GM12872 (cell line): ENCODE measurements around the gene MRPS34.

Experiments used
- TF ChIP-seq, protein P1 (sequence below): IDR thresholded peaks from 3 replicates; pipeline ENCODE4 v1.5.1; 2011; ENCODE audit warnings: low read depth, mild to moderate bottlenecking, low read length, moderate library complexity; ENCODE audit not compliant: insufficient read depth

Gene MRPS34

DNA sequence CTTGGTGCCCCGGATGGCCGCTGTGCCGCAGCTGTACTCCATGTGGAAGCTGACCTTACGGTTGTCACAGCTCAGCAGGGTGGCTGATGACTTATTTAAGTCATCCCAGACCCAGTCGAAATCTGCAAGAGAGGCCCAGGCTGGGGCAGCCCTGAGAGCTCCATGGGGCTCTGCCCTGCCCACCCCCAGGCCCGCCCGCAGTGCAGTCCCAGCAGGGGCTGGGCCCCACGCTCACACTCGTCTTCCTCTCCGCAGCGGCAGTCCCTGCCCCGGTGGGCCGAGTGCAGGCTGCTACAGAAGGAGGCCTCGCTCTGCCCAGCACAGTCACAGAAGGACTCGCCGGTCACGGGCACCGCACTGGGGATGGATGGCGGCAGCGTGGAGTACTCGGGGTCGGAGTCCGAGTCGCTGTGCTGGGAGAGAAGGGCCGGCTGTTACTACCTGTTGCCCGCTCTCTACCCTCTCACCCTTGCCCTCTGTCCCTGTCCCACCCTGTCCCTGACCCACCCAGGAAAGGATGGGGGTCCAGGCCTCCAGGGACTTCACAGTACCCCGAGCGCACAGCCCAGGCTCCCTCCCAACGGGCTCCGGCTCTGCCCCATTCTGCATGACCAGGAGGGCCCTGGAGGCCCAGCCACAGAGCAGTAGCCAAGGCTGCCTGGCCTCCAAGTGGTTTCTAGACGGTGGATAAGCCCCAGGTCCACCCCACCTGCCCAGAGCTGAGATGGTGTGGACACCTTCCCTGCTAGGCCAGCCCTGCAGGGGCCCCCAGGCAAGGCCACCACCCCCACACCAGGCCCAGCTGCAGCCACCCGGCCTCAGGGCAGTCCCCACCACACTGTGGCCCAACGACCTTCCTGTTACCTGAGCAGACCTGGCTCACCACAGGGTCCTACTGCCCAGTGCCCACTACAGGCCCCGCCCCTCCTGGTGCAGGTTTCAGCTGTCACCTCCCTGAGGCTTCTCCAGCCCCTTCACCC is 5.6 kb upstream of the MRPS34 start:
- TF ChIP-seq, protein P1, sequence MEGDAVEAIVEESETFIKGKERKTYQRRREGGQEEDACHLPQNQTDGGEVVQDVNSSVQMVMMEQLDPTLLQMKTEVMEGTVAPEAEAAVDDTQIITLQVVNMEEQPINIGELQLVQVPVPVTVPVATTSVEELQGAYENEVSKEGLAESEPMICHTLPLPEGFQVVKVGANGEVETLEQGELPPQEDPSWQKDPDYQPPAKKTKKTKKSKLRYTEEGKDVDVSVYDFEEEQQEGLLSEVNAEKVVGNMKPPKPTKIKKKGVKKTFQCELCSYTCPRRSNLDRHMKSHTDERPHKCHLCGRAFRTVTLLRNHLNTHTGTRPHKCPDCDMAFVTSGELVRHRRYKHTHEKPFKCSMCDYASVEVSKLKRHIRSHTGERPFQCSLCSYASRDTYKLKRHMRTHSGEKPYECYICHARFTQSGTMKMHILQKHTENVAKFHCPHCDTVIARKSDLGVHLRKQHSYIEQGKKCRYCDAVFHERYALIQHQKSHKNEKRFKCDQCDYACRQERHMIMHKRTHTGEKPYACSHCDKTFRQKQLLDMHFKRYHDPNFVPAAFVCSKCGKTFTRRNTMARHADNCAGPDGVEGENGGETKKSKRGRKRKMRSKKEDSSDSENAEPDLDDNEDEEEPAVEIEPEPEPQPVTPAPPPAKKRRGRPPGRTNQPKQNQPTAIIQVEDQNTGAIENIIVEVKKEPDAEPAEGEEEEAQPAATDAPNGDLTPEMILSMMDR: no peak

- TF ChIP-seq, protein P1: no peak
Observed at GRCh38 chr16:1777375-1778199, 4.7 kb upstream of the MRPS34 start.

GRCh38 chr16:1776991-1777374 is 4.0 kb upstream of the MRPS34 start:
- TF ChIP-seq, protein P1: no peak

DNA sequence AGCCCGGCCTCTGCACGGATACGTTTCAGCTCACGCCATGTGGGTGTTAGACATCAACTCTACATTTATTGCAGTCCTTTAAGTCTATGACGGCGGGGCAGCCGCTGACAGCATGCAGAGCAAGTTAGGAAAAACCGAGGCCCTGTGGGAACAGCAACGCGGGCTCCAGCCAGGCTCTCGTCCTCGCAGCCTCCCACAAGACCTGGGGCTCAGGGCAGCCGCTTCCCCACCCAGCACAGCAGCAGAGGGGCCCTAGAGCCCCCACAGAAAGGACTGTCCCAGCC is 3.7 kb upstream of the MRPS34 start:
- TF ChIP-seq, protein P1: no peak

- TF ChIP-seq, protein P1: no peak
Observed at GRCh38 chr16:1775846-1776671, 3.1 kb upstream of the MRPS34 start.

GRCh38 chr16:1775006-1775845 is 2.3 kb upstream of the MRPS34 start:
- TF ChIP-seq, protein P1: no peak
